ENCODE measurements around the gene EPB41. TPM values are rescaled to one million over a fixed set of nuclear protein-coding genes. Genes with fewer than 3 reads are reported as not detected.

The EPB41 gene
- total and polyA plus RNA-seq, 2 experiments from 2014 or later = 0.89 to 1.5 TPM

DNA sequence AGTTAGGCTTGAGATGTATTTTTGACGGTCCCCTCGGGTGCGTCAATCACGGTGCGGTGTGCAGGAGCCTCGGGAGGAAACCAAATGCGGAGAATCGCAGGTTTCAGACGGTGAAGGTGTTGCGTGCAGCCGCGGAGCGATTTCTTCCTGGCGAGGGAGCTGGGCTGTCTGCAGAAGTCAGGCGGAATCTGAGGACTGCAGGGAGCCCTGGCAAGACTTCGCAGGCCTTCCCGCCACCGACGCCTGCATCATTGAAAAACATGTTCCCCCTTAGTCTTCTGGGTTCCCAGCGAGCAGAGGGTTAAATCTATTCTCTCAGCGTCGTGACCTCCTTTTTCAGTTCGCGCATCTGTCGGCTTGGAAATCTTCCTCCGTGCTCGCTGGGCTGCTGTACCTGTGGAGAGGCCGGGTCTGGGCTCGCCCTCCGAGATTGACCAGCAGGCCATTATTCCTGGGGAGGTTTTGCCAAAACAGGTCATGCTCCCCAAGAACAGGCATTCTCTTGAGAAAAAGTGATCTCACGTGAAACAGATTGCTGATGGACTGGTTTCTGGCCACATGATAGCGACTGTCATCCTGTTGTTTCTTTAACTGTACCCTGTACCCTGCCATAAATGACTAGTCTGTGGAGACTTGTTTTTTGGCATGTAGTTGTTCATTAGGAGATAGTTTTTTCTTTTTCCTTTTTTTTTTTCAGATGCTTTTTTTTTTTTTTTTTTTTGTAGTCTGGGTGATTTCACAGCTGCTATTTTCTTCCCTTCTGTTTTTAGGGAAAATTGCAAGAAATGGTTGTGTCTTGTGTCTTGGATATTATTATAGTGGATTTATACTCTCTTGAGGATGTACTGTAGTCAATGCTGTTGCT is 894 bp downstream of the EPB41 start:
- 23 to 24% methylated on average over 32 of the region's 32 CpGs for WGBS, 2 experiments (ENCODE audit: low coverage in 1 of 2, low lambda C conversion rate in 2 of 2, missing lambda C conversion rate in 2 of 2)
- Histone ChIP-seq H3K27me3 (replicated peaks; ENCODE audit: insufficient read depth) (no peaks in the 10 kb centered on the region), H3K79me2 (ENCODE audit: insufficient read depth) (no peaks in the 10 kb centered on the region), H3K4me2 (ENCODE audit: unreplicated experiment) (peak overlapping the region; percentile 80), H3K9ac (peak overlapping the region; percentile 43), H2AFZ (peak overlapping the region; percentile 77), H4K20me1 (ENCODE audit: insufficient read depth) (no peaks in the 10 kb centered on the region), H3K9me2 (ENCODE audit: insufficient read depth) (no peaks in the 10 kb centered on the region), H3K4me1 (ENCODE audit: insufficient read depth) (no peaks in the 10 kb centered on the region), H3K9me3 (ENCODE audit: low read depth) (no peaks in the 10 kb centered on the region), H3F3A (ENCODE audit: insufficient read depth) (0 out of 2 replicates have a peak, but pooled peaks cover 3% of the 10 kb centered on the region), H3K27ac (no peak overlapping the region), H3K36me3 (ENCODE audit: low read depth) (no peaks in the 10 kb centered on the region), H3K4me3 (peak overlapping the region; percentile 74)
- in situ Hi-C loops (cut with MboI) = no loop called here
- TF ChIP-seq EZH2 (IDR thresholded peaks at IDR 0.05; ENCODE audit: insufficient read depth, poor library complexity, severe bottlenecking) = no peak
- no peak for TF ChIP-seq EZH2phosphoT487 (IDR thresholded peaks at IDR 0.05; ENCODE audit: insufficient read depth, low read depth)
- peak; percentile 24 for DNase-seq

DNA sequence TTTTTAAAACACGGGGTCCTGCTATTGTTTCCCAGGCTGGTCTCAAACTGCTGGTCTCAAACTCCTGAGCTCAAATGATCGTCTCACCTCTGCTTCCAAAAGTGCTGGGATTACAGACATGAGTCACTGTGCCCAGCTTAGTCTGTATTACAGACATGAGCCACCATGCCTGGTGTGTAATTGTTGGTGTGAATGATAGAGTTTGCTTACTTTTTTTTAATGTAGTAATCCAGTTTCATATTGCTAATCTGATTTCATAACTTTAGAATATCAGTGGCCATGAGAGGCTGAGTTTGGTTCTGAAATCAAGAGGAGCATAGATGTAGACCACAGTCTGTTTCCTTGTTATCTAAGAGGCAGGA is 3.4 kb downstream of the EPB41 start:
- Histone ChIP-seq H4K20me1 (ENCODE audit: insufficient read depth) (no peaks in the 10 kb centered on the region), H3K4me2 (ENCODE audit: unreplicated experiment) (no peak overlapping the region), H3K9me2 (ENCODE audit: insufficient read depth) (no peaks in the 10 kb centered on the region), H3K79me2 (ENCODE audit: insufficient read depth) (no peaks in the 10 kb centered on the region), H3K9ac (no peak overlapping the region), H3F3A (ENCODE audit: insufficient read depth) (0 out of 2 replicates have a peak, but pooled peaks cover 3% of the 10 kb centered on the region), H3K9me3 (ENCODE audit: low read depth) (no peaks in the 10 kb centered on the region), H3K27ac (no peak overlapping the region), H3K4me1 (ENCODE audit: insufficient read depth) (no peaks in the 10 kb centered on the region), H3K27me3 (replicated peaks; ENCODE audit: insufficient read depth) (no peaks in the 10 kb centered on the region), H3K4me3 (no peak overlapping the region), H3K36me3 (ENCODE audit: low read depth) (no peaks in the 10 kb centered on the region), H2AFZ (no peak overlapping the region)
- in situ Hi-C loops (cut with MboI) = no loop called here
- peak; percentile 12 for DNase-seq
- TF ChIP-seq EZH2phosphoT487 (IDR thresholded peaks at IDR 0.05; ENCODE audit: insufficient read depth, low read depth) (no peak), EZH2 (IDR thresholded peaks at IDR 0.05; ENCODE audit: insufficient read depth, poor library complexity, severe bottlenecking) (no peak)
- 71 to 74% methylated on average over 2 of the region's 2 CpGs for WGBS, 2 experiments (ENCODE audit: low coverage in 1 of 2, low lambda C conversion rate in 2 of 2, missing lambda C conversion rate in 2 of 2)

DNA sequence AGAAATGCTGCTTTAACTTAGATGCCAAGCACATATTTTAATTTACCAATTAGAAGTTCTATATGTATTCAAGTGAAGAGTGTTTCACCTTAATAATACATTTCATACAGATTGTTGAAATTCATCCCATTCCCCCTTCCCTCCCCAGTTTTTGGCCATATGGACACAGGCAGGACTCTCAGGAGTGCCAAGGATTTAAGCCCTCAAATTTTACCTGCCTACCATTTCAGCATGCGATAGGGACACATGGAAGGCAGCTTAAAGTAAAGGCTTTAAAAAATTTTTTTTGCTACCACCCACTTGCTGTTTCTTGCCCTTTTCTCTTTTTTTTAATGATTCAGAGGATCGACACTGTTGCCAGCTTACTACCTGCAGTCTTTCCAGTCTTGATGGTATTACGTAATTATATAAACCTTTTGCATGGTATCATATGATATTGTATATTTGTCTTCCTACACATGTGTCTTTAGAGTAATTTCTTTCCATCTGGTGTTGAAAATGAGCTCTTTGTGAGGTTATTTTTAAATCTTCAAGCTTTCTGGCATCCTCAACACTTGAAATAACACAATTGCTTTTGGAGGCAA is 7.0 kb downstream of the EPB41 start:
- no peaks in the 10 kb centered on the region for H3F3A ChIP-seq (ENCODE audit: insufficient read depth)
- H3K9ac ChIP-seq = no peak overlapping the region

DNA sequence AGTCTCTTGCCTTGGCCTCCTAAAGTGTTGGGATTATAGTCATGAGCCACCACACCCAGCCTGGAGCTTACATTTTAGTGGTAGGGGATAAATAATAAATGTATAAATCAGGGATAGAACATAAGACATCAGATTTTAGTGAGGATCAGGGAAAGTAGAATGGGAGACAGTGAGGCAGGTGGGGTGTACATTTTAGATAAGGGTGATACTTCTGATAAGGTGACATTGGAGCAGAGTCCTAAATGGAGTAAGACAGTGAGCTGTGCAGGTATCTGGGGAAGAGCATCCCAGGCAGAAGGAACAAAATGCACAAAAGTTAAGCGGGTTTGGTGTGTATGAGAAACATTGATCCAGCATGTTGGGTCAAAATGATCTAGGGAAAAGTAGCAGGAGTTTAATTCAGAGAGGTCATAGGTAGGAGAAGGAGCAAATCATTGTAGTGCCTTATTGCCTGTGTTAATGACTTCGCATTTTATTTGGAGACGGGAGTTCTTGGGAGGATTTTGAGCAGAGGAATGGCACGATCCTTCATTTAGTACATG is 11.1 kb downstream of the EPB41 start:
- no peaks in the 10 kb centered on the region for H4K20me1 ChIP-seq (ENCODE audit: insufficient read depth)
- H3K4me1 ChIP-seq (ENCODE audit: insufficient read depth) = peaks cover 12% of the 10 kb centered on the region
- H3K9ac ChIP-seq = no peak overlapping the region
- no peak overlapping the region for H3K4me3 ChIP-seq
- no peaks in the 10 kb centered on the region for H3K27me3 ChIP-seq (replicated peaks; ENCODE audit: insufficient read depth)
- DNase-seq = no peak
- H3K79me2 ChIP-seq (ENCODE audit: insufficient read depth) = no peaks in the 10 kb centered on the region
- in situ Hi-C loops (cut with MboI) = no loop called here
- WGBS, 2 experiments (ENCODE audit: low coverage in 1 of 2, low lambda C conversion rate in 2 of 2, missing lambda C conversion rate in 2 of 2) = 92 to 93% methylated on average over 4 of the region's 4 CpGs
- no peaks in the 10 kb centered on the region for H3K9me2 ChIP-seq (ENCODE audit: insufficient read depth)
- H2AFZ ChIP-seq = no peak overlapping the region
- 0 out of 2 replicates have a peak, but pooled peaks cover 5% of the 10 kb centered on the region for H3F3A ChIP-seq (ENCODE audit: insufficient read depth)
- no peaks in the 10 kb centered on the region for H3K9me3 ChIP-seq (ENCODE audit: low read depth)
- H3K27ac ChIP-seq = no peak overlapping the region
- no peak overlapping the region for H3K4me2 ChIP-seq (ENCODE audit: unreplicated experiment)
- TF ChIP-seq EZH2phosphoT487 (IDR thresholded peaks at IDR 0.05; ENCODE audit: insufficient read depth, low read depth) (no peak), EZH2 (IDR thresholded peaks at IDR 0.05; ENCODE audit: insufficient read depth, poor library complexity, severe bottlenecking) (no peak)
- no peaks in the 10 kb centered on the region for H3K36me3 ChIP-seq (ENCODE audit: low read depth)

More for the DNA sequence above, 7.0 kb downstream of the EPB41 start:
- Histone ChIP-seq H2AFZ (no peak overlapping the region), H3K79me2 (ENCODE audit: insufficient read depth) (no peaks in the 10 kb centered on the region), H3K27me3 (replicated peaks; ENCODE audit: insufficient read depth) (no peaks in the 10 kb centered on the region), H3K4me1 (ENCODE audit: insufficient read depth) (no peaks in the 10 kb centered on the region), H3K9me3 (ENCODE audit: low read depth) (no peaks in the 10 kb centered on the region), H3K4me2 (ENCODE audit: unreplicated experiment) (no peak overlapping the region), H3K36me3 (ENCODE audit: low read depth) (no peaks in the 10 kb centered on the region), H3K4me3 (no peak overlapping the region), H4K20me1 (ENCODE audit: insufficient read depth) (no peaks in the 10 kb centered on the region), H3K27ac (no peak overlapping the region), H3K9me2 (ENCODE audit: insufficient read depth) (no peaks in the 10 kb centered on the region)
- in situ Hi-C loops (cut with MboI) = no loop called here
- TF ChIP-seq EZH2phosphoT487 (IDR thresholded peaks at IDR 0.05; ENCODE audit: insufficient read depth, low read depth) = no peak
- no peak for TF ChIP-seq EZH2 (IDR thresholded peaks at IDR 0.05; ENCODE audit: insufficient read depth, poor library complexity, severe bottlenecking)
- no peak for DNase-seq
- 82 to 85% methylated on average over 3 of the region's 3 CpGs for WGBS, 2 experiments (ENCODE audit: low coverage in 1 of 2, low lambda C conversion rate in 2 of 2, missing lambda C conversion rate in 2 of 2)

Measured in GM23248 (cell line).